Measurements from ENCODE around the gene ACER3. TPM values are rescaled to one million over a fixed set of nuclear protein-coding genes. Genes with fewer than 3 reads are reported as not detected.

The ACER3 gene
- total RNA-seq, 1 experiment from 2014 or later, result 13.9 TPM

DNA sequence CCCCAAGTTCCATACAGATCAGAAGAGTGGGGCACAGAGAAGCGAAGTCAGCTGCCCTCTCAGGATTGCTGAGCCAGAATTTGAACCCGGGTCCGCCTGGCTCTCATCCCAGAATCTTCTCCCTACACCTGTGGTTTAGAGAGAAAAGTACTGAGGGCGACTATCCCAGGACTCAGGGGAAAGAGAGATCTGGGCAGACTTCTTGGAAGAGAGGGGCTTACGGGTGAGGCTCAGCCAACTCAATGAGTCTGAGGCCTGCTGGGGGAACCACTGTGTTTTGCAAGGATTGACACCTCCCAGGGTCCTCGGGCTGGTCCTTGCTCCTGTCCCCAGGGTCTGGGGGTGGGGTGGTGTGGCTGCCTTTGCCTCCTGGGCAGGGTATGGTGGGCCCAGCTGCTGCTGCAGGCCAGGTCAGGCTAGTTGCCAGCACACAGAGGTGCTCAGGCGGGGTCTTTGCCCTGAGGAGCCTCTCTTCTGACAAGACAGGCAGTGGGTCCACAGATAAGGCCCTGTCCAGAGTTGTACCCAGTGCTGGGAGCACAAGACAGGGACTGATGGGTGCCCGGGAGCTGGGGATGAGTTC lies 207.2 kb downstream of the ACER3 start:
- DNase-seq (ENCODE audit: low read depth in 1 of 2, low spot score in 2 of 2), result no peak
- Histone ChIP-seq H3K27ac (no peak overlapping the region), H3K36me3 (no peaks in the 10 kb centered on the region), H3K4me3 (peak overlapping the region; percentile 75; the same call in 1 of the 2 replicates), H3K4me1 (replicated peaks) (peaks cover 34% of the 10 kb centered on the region), H3K27me3 (replicated peaks) (no peaks in the 10 kb centered on the region), H3K9me3 (replicated peaks) (no peaks in the 10 kb centered on the region)

DNA sequence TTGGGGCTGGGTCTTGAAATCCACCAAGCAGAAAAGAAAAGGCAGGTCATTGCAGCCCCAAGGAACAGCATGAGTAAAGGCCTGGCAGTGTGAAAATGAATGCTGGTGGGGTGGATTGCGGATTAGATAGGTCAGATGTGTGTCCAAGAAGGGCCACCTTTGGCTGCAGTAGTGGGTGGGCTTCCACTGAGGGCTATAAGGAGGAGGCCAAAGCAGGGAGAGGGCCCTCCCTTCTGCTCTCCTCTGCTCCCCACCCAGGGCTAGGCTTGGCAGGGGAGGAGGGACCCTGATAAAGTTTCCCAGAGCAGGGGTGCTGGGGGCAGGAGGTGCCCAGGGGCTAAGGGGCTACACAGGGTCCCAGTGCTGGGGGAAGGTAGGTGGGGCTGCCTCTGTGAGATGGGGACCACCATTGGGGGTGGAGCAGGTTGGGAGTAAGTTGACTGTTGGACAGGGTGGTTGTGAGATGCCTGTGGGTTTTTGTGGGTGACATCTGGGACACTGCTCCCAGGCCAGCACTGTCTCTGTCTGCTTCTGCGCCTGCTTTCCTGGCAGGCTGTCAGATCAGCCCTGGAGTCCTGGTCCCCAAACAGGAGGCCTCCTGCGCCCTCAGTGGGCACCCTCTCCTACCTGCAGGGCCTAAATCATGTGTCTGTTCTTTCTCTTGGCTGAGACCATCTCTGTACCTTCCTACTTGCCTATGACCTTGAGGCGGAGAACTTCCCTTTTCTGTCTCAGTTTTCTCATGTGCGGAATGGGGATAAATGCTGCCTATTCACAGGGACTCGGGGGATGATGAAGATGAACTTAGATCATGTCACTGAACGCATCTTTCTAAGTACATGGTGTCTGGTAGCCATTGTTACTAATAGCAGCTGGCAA lies 208.0 kb downstream of the ACER3 start:
- Histone ChIP-seq H3K4me3 (no peak overlapping the region), H3K9me3 (replicated peaks) (no peaks in the 10 kb centered on the region), H3K4me1 (replicated peaks) (peaks cover 41% of the 10 kb centered on the region), H3K36me3 (no peaks in the 10 kb centered on the region), H3K27me3 (replicated peaks) (no peaks in the 10 kb centered on the region), H3K27ac (no peak overlapping the region)
- no peak for DNase-seq (ENCODE audit: low read depth in 1 of 2, low spot score in 2 of 2)

DNA sequence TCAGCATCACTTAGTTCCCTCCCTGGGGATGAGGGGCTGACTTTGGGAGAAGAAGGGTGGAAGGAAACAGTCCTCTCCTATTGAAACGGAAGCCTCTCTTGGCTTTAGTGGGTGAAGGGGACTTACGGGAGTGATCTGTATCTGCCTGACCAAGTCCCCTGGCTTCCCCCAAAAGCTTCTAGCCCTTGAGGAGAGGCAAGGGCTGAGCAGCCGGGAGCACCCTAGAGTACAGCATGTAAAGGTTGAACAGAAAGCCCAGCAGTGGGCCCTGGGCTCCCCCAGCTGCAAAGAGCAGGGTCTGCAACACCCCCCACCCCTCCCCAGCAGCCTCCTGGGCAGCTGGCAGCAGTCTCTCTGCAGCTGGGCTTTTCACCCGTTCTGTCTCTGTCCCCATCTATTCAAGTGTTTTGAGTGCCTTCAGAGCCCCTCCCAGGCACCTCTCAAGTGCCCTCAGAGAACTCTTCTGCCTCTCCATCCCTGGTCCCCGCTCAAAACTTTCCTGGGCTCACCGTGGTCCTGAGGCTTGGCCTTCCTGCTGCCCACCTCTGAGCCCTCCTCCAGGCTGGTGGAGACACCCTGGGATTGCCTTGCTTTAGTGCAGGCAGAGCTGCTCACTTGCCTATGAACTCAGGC lies 208.7 kb downstream of the ACER3 start:
- no peaks in the 10 kb centered on the region for H3K27me3 ChIP-seq (replicated peaks)
- peaks cover 49% of the 10 kb centered on the region for H3K4me1 ChIP-seq (replicated peaks)
- no peak overlapping the region for H3K27ac ChIP-seq
- H3K4me3 ChIP-seq, result no peak overlapping the region
- no peaks in the 10 kb centered on the region for H3K9me3 ChIP-seq (replicated peaks)
- no peak for DNase-seq (ENCODE audit: low read depth in 1 of 2, low spot score in 2 of 2)
- no peaks in the 10 kb centered on the region for H3K36me3 ChIP-seq

DNA sequence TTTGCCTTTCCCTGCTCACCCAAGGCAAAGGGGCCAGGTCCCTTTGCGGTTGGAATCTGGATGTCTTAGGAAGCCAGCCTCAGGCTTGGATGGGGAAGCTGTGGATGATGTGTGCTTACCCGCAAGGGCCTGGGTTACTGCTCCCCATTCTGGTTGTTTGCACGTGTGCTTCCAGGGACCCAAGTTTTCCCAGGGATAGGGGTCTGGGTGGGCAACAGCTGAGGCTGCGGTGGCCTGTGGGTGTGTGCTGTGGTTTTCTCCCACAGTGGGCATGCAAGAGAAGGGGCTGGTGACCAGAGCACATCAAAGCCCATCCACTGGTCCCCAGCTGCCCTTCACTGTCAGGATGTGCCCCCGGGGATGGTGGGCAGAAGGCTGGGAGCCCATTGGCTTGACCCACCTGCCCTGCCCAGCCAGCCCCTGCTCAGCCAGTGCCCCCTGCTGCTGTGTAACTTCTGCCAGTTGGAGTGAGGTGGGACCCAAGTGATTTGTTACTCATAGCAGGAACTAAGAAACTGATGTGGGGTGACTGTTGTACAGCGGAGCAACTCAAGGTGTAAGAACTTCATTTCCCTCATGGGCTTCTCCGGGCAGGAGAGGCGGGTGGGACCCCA lies 209.4 kb downstream of the ACER3 start:
- DNase-seq (ENCODE audit: low read depth in 1 of 2, low spot score in 2 of 2), result no peak
- no peaks in the 10 kb centered on the region for H3K27me3 ChIP-seq (replicated peaks)
- H3K4me3 ChIP-seq, result no peak overlapping the region
- peaks cover 54% of the 10 kb centered on the region for H3K4me1 ChIP-seq (replicated peaks)
- H3K9me3 ChIP-seq (replicated peaks), result no peaks in the 10 kb centered on the region
- H3K36me3 ChIP-seq, result no peaks in the 10 kb centered on the region
- H3K27ac ChIP-seq, result no peak overlapping the region

DNA sequence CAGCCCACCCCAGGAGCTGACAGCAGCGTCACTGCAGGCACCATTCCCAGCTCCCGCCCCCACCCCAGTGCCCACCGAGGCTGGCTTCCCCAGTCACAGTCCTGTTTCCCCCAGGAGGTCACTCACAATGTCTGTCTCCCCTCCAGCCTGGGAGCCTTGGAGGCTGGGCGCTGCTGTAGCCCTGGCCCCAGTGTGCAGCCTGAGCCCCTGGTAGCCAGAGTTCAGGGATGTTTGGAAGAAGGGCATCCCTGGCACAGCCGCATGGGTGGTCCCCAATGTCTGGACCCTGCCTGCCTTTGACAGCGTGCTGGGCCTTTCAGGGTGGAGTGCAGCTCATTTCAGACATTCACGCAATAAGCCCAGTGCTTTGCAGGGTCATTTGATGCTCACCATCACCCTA lies 210.4 kb downstream of the ACER3 start:
- peaks cover 52% of the 10 kb centered on the region for H3K4me1 ChIP-seq (replicated peaks)
- no peaks in the 10 kb centered on the region for H3K9me3 ChIP-seq (replicated peaks)
- no peaks in the 10 kb centered on the region for H3K36me3 ChIP-seq
- H3K4me3 ChIP-seq, result no peak overlapping the region
- H3K27me3 ChIP-seq (replicated peaks), result no peaks in the 10 kb centered on the region
- H3K27ac ChIP-seq, result no peak overlapping the region
- DNase-seq (ENCODE audit: low read depth in 1 of 2, low spot score in 2 of 2), result no peak

GRCh38 chr11:77071671-77072605 lies 211.2 kb downstream of the ACER3 start:
- no peak overlapping the region for H3K4me3 ChIP-seq
- peak in 1 of 2 experiments; percentile 1 for DNase-seq (ENCODE audit: low read depth in 1 of 2, low spot score in 2 of 2)
- no peaks in the 10 kb centered on the region for H3K36me3 ChIP-seq
- no peaks in the 10 kb centered on the region for H3K27me3 ChIP-seq (replicated peaks)
- H3K27ac ChIP-seq, result peak overlapping the region; percentile 93
- no peaks in the 10 kb centered on the region for H3K9me3 ChIP-seq (replicated peaks)
- H3K4me1 ChIP-seq (replicated peaks), result peaks cover 47% of the 10 kb centered on the region

DNA sequence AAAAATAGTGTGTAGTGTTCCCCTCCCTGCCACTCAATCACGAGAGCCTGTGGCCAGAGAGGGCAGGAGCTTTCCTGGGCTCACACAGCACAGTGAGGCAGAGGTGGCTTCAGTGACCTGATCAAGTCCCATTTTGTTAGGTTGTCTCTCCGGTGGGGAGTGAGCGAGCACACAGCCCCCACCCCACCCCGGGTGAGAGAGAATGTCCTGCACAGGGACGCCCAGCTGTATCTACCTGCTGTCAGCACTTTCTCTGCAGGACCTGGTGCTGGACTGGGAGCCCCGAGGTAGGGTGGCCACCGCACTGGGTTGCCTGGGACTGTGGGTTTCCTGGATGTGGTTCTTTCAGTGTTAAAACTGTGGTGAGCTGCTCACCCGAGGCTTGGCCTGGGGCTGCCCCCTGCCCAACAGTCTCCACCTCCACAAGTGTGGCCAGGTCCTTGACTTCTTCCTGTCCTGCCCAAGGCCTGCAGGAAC lies 212.2 kb downstream of the ACER3 start:
- Histone ChIP-seq H3K27ac (peak overlapping the region; percentile 93), H3K36me3 (no peaks in the 10 kb centered on the region), H3K4me3 (no peak overlapping the region), H3K4me1 (replicated peaks) (peaks cover 42% of the 10 kb centered on the region), H3K9me3 (replicated peaks) (no peaks in the 10 kb centered on the region), H3K27me3 (replicated peaks) (no peaks in the 10 kb centered on the region)
- no peak for DNase-seq (ENCODE audit: low read depth in 1 of 2, low spot score in 2 of 2)

GRCh38 chr11:77073328-77074001 lies 212.7 kb downstream of the ACER3 start:
- Histone ChIP-seq H3K9me3 (replicated peaks) (no peaks in the 10 kb centered on the region), H3K27me3 (replicated peaks) (no peaks in the 10 kb centered on the region), H3K36me3 (no peaks in the 10 kb centered on the region), H3K27ac (peak overlapping the region; percentile 93), H3K4me3 (no peak overlapping the region), H3K4me1 (replicated peaks) (peaks cover 38% of the 10 kb centered on the region)
- peak; percentile 85 to 90 for DNase-seq (ENCODE audit: low read depth in 1 of 2, low spot score in 2 of 2)

GRCh38 chr11:77074205-77074604 lies 213.5 kb downstream of the ACER3 start:
- H3K9me3 ChIP-seq (replicated peaks), result no peaks in the 10 kb centered on the region
- peak overlapping the region; percentile 93 for H3K27ac ChIP-seq
- peaks cover 38% of the 10 kb centered on the region for H3K4me1 ChIP-seq (replicated peaks)
- no peak for DNase-seq (ENCODE audit: low read depth in 1 of 2, low spot score in 2 of 2)
- no peaks in the 10 kb centered on the region for H3K36me3 ChIP-seq
- no peaks in the 10 kb centered on the region for H3K27me3 ChIP-seq (replicated peaks)
- no peak overlapping the region for H3K4me3 ChIP-seq

DNA sequence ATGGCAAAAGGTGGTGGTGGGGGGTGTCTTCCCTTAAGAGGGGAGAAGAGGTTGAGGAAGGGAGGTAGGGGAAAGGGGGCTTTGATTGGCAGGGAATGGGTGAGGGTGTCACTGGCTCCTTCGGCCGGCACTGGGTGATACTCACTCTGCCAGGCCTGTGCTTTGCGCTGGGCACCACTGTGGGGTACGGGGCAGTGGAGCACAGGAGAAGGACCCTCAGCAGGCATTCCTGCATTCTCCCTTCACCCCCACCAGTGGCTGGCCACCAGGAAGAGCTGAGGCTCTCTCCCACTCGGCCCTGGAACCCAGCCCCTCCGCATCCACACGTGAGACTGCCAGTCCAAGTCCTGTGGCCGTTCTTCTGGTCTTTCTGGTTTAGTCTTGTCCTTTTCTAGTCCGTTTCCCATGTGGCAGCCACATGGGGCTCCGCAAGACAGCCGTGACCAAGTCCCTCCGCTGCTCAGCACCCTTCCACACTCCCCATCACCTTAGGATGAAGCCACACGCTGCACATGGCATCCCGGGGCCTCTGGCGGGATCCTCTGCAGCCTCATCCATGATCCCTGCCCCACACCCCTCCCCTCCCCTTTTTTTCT lies 214.0 kb downstream of the ACER3 start:
- Histone ChIP-seq H3K9me3 (replicated peaks) (no peaks in the 10 kb centered on the region), H3K27me3 (replicated peaks) (no peaks in the 10 kb centered on the region), H3K27ac (peak overlapping the region; percentile 93), H3K36me3 (no peaks in the 10 kb centered on the region), H3K4me1 (replicated peaks) (peaks cover 38% of the 10 kb centered on the region), H3K4me3 (no peak overlapping the region)
- no peak for DNase-seq (ENCODE audit: low read depth in 1 of 2, low spot score in 2 of 2)

DNA sequence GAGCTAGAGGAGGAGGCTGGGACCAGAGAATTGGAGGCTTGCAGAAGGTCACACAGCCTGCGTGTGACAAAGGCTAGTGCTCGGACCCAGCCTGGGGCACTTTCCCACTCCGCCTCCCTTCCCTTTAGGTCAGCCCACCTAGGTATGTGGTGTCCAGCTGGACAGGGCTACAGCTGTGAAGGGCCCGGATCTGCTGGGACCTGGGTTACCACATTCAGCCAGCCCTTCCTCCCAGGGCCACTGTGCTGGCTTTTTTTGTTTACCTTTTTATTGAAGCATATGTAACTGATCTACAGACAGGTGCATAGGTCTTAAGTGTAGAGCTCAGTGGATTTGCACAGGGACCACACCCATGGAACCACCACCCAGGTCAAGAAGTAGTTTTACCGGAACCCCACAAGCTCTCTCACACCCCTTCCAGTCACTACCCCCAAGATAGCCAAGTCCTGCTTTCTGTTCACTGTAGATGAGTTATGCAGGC lies 214.7 kb downstream of the ACER3 start:
- H3K27ac ChIP-seq, result no peak overlapping the region
- DNase-seq (ENCODE audit: low read depth in 1 of 2, low spot score in 2 of 2), result no peak
- H3K36me3 ChIP-seq, result no peaks in the 10 kb centered on the region
- no peaks in the 10 kb centered on the region for H3K27me3 ChIP-seq (replicated peaks)
- H3K4me3 ChIP-seq, result no peak overlapping the region
- H3K9me3 ChIP-seq (replicated peaks), result no peaks in the 10 kb centered on the region
- H3K4me1 ChIP-seq (replicated peaks), result peaks cover 38% of the 10 kb centered on the region

All from SJSA1 (cell line).